ENCODE measurements around the gene C4BPA.

Gene C4BPA

DNA sequence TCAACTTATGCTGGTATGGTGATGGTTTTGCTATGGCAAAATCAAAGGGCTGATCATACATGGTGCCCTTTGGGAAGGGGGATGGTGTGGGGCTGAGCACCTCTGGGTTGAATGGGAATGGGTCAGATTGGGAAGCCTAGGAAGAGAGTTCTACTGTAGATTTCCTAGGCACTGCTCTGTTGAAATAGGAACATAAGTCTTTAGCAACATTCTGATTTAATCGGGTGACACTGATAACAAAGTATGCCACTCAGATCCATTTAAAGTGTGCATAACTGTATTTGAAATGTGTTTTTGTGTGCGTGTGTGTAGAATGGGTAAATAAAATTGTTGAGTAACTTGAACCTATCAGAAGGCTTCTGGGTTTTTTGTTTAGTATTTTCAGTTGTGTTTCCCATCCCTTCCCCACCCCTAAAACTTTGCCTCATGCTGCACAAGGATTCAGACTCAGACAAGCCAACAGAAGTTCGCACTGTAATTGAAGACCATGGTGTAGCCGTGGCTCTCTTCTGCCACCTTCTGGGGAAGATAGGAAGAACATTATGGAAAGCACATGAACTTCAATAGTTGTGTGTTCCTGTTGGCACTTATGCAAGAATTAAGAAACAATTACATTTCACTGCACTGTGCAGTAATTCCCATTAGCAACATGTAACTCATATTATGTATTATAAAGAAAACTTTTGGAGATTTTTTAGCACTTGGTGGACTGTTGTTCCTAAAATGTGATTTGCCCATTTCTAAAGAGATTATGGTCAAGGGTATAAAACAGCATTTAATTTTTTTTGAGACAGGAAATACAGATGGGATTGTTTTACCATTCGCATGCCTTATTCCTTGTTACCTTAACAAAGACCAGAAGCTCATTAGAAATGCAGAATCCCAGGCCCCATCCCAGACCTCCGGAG lies 26.3 kb upstream of the C4BPA start:
- no peak for DNase-seq (ENCODE audit: low spot score)

DNA sequence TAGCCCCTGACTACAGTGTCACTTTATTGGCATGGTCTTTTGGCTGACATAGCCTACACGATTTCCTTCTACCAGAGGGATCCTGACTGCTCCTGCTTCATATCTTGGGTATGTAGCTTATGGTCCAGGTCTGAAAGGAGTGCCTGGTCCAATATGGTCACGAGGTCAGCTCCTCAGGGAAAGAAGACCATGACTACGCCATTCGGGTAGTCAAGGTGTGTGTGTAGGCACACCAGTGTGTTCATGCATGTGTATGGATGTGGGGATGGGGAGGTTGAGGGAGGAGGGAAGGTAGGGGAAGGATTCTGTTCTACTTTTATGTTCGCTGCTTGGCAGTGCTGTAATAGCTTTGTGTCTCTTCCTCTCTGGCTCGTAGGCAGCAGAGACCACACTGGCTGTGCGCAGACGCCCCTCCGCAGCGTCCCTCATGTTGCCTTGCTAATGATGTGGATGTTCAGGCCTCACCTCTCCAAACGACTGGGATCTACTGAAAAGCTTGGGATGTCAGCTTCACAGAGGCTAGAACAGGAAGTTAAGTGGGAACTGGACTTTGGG lies 25.4 kb upstream of the C4BPA start:
- DNase-seq (ENCODE audit: low spot score): no peak

DNA sequence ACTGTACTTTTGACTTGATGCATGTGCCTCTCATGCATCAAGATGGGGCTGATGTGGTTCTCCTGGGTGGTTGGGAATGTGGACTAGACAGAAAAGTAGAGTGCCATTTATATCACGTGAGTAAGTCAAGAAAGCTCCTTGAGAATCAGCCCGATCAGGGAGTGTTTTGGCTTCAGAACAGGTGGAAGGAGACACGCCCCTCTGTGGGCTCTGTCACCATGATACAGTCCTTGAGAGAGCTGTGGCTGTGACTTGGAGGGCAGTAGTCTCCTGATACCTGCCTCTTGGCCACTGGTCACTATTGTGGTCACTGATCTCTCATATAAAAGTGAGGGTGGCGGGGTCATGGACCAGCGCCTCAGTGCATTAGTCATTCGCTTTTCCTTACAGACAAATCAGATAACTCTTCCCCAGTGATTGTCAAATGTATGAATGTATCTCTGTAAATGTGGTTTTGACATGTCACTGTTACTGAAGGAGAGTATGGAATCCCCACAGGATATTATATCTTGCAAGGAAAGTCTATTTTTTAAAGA lies 24.3 kb upstream of the C4BPA start:
- DNase-seq (ENCODE audit: low spot score): no peak

DNA sequence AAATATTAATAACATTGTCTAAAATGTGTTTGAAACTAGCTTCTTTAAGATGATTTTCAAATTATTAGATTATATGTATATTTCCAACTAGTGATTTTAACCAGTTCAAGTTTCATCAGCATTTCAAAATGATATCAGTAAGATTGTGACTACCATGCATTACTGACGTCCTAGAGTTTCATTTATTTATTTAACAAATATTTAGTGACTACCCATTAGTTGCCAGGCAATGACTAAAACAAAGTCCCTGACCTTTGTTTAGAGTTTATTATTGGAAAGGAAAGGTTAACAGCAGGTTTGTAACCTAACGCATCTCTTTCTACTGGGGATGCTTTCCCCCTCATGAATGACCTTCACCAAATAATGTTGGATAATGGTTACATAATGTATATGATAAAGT lies 22.9 kb upstream of the C4BPA start:
- DNase-seq (ENCODE audit: low spot score): no peak

DNA sequence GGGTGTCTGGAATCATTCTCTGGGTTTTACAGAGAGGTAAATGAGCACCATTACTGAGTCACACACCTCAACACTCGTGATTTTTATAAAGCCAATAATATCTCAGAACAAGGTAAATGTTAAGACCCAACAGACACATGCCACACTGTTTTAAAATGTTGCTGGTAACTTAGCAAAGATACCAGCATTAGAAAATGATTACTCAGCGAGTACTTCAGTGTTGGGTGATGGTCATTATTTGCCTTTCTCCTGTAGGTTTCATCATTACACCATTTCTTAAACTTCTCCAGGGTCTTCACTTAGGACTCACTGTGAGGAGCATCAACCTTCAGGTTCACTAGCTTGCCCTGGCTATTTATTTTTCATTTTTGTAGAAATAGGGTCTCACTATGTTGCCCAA lies 22.2 kb upstream of the C4BPA start:
- DNase-seq (ENCODE audit: low spot score): no peak

DNA sequence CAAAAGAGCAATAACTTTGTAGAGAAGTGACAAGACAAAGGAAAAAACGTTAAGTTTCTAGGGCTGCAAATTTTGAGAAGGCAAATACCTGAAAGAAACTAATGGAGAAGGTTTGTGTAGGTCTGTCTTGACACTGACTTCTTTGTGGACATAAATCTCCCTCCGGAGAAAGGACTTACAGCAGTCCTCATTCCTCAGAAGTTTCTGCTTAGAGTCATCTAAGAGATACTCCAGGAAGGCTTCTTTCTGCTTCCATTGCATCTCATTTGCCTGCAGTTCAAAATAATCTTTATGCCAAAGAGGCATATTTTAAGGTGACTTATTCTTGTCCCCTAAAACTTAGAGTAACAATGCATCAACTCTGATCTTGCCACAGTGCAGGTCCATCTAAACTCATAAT lies 19.8 kb upstream of the C4BPA start:
- DNase-seq (ENCODE audit: low spot score): no peak

DNA sequence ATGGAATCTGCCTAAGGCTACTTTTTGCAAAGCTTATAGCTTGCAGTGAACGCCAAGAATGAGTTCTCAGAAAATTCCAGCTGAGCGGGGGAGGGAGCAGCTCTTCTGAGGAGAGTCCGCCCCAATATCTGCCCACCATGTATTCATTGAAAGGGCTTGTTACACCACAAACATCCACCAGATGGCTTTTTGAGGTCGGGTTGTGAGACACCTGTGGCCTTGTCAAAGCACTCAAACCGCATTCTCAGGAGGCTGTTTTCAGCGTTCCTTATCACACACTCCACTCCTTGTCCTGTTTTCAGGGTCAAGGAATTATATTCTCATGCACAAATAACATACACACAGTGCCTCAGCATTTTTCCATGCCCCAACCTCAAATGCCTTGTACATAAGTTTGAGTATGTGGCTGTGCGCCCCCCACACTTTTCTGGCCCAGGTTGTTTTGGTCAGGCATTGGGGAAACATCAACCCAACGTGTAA lies 19.3 kb upstream of the C4BPA start:
- no peak for DNase-seq (ENCODE audit: low spot score)

DNA sequence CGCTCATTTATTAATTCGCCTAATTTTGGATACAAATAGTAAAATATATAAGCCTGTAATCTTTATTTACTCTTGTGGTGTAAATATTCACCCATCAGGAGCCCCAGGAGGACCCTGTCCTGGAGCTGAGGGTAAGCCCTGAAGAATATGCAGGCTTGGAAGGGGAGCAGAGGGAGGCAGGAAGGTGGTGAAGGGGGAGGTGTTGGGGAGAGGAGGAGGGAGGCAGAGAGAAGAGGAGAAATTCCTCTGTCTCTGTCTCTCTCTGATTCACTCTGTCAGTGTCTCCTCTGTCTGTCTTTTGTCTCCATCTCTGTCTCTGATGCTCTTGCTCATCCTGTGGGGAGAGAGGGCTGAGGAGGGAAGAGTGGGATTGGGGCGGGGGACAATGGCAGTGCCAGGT lies 18.1 kb upstream of the C4BPA start:
- no peak for DNase-seq (ENCODE audit: low spot score)

DNA sequence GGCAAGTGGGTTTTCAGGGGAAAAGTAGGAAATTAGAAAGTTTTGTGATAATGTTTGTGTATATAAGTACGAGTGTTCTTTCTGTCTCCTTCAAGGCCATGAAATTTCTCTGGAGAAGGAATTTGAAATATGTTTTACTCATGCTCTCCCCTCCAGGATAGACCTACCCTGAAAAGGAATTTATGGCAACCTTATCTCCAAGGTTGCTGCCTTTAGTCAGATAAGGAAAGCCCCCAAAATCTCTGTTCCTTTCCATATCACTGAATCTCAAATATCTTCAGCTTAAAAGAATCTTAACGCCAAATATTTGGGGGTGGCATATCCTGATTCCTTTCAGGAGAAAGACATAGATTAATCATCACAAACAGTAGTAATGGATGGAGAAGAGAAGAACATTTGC lies 15.9 kb upstream of the C4BPA start:
- DNase-seq (ENCODE audit: low spot score): no peak

DNA sequence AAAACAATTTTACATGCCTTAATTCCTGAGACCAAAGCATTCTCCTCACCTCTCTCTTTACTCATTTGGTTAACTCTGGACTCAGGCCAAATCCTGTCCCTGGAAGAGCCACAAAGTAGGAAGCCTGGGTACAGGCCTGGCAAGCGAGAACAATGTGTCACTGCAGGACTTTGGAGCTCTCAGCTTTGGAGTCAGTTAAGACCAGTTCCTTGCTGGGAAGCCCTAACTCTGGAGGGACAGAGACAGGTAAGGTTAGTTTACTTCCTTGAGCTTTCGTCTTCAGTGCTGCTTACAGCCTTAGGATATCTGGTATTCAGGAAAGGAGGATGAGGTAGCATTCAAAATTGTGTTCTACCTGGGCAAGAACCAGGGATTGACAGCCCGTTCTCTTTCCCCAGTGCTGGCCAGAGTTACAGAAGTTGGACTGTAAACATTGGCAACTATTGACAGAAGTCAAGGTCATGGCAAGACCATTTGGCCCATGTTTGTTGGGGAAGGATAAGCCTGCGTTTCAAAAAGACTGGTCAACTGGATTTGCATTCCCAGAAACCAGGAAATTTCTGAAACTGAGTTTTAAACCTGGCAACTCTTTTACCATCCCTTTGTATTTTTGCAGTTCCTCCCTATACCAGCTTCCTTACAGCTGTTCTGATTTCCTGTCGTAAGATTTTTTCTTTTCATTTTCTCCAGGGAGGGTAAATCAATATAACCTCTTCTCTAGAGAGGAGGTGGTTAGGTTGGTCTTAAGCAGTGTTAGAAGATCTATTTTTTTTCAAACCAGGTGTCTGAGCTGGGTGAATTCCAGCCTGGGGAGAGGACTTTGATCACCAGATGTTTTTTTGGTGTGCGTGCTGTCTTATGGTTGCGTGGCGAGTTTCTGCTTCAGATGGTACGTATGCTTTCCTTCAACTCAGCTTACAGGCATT lies 15.1 kb upstream of the C4BPA start, which contains the start of gene C4BPB:
TSS of gene C4BPB (plus strand) at position 160 of the 926 bp plus-strand sequence. CDS start at position 832, 672 bp downstream.
- no peak for DNase-seq (ENCODE audit: low spot score)

DNA sequence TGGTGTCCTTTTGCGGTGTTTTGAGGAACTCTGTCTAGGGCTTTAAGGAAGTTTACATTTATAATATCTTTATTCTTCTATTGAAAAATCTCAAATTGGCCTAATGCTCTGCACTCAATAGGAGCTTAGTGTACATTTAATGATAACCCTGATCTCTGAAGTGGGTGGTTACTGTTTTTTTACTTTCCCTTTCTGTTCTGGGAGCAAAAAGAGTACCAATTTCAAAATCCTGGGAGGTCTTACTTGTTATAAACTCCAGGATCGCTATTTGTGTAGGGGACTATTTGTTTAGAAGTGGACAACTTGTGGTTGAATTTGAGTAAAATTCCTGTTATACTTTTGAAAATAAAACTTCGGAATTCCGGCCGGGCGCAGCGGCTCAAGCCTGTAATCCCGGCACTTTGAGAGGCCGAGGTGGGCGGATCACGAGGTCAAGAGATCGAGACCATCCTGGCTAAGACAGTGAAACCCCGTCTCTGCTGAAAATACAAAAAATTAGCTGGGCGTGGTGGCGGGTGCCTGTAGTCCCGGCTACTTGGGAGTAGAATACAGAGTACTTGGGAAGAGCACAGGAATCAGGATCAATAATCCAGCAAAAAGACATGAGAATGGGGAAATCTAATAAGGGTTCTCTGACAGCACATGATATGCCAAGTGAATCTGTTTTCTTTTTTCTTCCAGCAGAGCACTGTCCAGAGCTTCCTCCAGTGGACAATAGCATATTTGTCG lies 14.2 kb upstream of the C4BPA start:
- no peak for DNase-seq (ENCODE audit: low spot score)

DNA sequence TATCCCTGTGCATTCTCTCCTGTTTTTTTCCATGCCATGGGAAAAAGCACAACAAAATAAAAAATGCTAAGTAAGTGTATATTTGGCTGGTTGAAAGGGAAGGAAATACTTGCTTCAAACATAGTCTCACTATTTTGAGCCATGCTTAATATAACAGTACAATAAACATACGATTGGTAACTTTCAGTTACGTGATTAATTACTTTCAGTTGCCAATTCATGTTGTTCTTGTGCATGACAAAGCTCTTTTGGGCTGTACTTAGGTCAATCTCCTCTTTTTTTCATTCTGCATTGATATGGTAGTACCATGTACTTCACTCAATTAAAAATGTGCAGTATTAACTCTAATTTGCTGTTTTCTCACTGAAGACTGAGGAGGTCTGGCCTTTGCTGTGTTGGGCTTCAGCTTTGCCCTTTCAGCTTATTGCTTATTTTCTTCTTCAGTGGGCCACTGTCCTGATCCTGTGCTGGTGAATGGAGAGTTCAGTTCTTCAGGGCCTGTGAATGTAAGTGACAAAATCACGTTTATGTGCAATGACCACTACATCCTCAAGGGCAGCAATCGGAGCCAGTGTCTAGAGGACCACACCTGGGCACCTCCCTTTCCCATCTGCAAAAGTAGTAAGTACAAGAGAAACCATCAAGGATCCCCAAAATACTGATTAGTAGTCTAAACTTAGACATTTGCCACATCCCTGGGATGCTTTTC lies 12.7 kb upstream of the C4BPA start:
- DNase-seq (ENCODE audit: low spot score): no peak

DNA sequence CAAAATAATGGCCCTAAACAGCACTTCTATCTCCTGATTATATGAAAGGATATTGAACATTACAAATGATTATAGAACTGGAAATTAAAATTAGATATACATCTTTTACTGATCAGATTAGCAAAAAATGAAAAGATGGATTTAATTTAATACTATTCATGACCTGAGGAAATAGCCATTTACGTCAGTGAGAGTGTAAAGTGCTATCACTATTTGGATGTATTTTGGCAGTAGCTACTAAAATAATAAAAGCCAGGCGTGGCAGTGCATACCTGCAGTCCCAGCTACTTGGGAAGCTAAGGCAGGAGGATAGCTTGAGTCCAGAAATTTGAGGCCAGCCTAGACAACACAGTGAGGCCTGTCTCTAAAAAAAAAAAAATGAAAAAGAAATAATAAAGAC lies 10.1 kb upstream of the C4BPA start:
- no peak for DNase-seq (ENCODE audit: low spot score)

DNA sequence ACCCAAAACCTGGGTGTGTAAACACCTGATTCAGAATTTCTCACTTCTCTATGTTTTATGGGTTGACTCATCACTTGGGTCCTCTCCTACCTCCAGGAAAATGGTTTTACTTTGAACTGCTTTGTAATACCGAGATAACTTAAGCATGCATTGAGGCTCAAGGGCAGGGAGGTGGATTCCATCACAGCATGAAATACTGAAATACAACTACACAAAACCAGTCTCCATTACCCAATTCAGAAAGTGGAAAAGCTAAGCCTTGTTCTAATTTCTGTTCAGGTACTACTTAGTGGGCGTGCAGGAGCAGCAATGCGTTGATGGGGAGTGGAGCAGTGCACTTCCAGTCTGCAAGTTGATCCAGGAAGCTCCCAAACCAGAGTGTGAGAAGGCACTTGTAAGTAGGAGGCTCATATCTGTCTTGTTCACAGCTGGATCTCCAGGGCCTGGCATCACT lies 6.1 kb upstream of the C4BPA start:
- no peak for DNase-seq (ENCODE audit: low spot score)

DNA sequence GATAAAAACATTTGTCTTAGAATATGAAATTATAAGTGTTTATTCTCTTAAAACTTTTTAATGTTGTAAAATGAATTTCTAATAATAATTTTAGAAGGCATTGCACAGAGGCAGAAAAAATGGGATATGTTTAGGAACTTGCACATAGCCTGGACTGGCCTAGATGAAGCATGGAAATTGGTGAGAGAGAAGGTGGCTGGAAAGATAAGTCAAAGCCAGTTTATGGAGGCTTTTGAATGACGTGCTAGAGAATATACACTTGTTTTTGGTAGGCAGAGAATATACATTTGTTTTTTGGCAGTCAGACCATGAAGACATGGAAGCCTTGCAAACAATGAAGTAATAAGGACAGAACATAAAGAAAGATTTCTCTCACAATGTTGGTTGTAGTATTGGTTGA lies 2.3 kb upstream of the C4BPA start:
- no peak for DNase-seq (ENCODE audit: low spot score)

DNA sequence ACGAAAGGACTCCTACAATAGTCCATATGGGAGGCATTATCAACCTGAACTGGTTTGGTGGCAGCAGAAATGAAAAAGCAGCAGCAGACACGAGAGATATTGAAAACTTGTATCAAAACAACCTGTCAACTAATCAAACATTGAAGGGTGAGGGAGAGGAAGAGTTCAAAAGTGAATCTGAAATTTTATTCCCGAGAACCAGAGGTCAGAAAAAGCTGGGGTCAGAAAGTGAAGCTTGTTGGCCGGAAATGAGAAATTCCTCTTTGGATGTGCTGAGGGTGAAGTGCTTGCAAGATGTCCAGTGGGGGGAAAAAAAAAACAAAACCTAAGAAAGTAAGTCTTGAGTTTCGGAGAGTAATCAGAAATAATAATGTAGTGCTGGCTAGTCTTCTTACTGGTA lies 1.9 kb upstream of the C4BPA start:
- no peak for DNase-seq (ENCODE audit: low spot score)

DNA sequence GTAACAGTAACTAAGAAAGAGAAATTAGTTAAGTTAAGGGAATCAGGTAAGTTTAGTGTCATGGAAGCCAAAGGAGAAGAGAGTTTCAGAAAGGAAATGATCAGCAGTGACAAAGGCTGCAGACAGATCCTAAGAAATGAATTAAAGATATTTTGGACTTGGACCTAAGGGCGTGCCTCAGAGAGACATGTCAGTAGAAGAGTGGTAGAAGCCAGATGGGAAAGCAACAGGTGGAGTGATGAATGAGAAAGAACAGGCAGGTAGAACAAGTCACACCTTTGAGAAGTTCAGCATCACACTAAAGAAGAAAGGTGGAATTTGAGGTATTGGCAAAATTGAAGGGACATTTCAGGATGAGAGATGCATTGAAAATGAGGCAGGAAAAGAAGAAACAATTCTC lies 1.4 kb upstream of the C4BPA start:
- no peak for DNase-seq (ENCODE audit: low spot score)

DNA sequence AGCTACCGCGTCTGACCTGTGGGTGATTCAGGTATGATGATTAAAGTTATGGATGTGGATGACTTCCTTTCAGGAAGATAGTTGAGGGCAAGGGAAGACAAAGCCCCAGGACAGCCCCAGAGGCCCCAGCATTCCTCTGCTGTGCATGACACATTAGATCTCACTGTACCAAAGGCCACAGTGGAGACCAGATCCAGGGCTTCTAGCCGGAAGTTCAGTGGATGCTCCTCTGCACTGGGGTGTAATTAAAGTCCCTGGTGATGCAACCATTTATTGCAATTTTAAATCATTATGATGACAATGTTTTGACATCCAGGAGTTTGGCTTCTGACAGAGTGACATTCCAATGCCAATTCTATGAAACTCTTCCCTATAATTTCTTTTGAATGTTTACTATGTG lies 5.0 kb downstream of the C4BPA start:
- no peak for DNase-seq (ENCODE audit: low spot score)

DNA sequence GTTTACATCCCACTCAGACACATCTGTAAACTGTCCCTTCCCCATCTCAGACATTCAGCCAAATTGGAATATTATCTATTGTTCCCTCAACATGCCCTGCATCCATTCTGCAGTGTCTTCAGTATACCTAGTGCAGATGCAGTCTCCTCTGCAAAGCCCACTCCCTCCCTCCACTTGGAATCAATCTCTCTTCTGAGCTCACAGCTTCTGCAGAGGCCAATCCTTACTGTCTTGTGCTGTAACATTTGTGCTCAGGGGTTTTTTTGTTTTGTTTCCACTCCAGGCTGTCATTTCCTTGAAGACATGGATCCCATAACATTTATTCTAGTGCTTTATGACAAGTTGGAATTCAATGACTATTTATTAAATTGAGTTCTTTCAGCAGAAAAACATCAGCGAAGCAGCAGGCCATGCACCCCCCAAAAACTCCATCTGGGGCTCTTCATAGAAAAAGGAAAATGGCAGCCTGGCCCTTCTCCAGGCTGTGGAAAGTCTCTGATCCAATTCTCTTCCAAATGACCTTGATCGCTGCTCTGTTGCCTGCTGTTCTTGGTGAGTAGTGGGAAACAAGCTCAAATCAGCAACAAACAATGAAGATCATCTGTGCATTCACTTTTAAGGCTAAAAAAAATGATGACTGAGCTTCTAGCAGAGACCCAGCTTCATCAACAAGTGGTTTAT lies 8.7 kb downstream of the C4BPA start:
- DNase-seq (ENCODE audit: low spot score): no peak

DNA sequence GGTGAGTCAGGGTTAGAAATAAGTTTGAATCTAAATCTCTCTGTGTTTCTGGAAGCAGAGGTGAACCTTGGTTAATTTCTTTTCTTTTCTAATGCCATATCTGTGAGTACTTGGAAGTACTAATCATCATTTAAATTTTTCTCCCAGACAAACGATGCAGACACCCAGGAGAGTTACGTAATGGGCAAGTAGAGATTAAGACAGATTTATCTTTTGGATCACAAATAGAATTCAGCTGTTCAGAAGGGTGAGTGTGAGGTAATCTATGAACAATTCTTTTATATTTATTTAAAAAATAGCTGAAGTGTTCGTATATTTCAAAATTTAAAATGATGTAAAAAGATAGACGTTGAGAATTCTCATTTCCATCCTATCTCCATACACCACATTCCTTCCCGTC lies 11.2 kb downstream of the C4BPA start:
- no peak for DNase-seq (ENCODE audit: low spot score)

All from left forelimb (tissue), 1 donor.